ENCODE data around the gene DKKL1. TPM values are rescaled to one million over a fixed set of nuclear protein-coding genes. Genes with fewer than 3 reads are reported as not detected.

Gene DKKL1
- total and polyA plus RNA-seq, 2 of the 4 experiments (the other 2 are of a cell fraction) = 0.67 TPM; not detected in 1

GRCh38 chr19:49413348-49413747, 49.7 kb downstream of the DKKL1 start:
- peak; percentile 31 for DNase-seq
- Histone ChIP-seq H3K27ac (ENCODE audit: insufficient read depth, low read length) (no peak overlapping the region), H4K20me1 (ENCODE audit: insufficient read depth, low read length) (no peaks in the 10 kb centered on the region), H3K4me1 (ENCODE audit: control insufficient read depth, insufficient read depth, low read length) (no peaks in the 10 kb centered on the region), H3K18ac (ENCODE audit: low read depth, low read length) (no peak overlapping the region), H3K9me3 (ENCODE audit: control insufficient read depth, insufficient read depth, low read length) (no peaks in the 10 kb centered on the region), H2BK20ac (ENCODE audit: low read depth, low read length) (no peak overlapping the region), H4K91ac (ENCODE audit: insufficient read depth, low read depth, low read length) (no peak overlapping the region), H3K36me3 (ENCODE audit: control insufficient read depth, insufficient read depth, low read length) (no peaks in the 10 kb centered on the region), H2BK120ac (ENCODE audit: low read depth, low read length) (no peak overlapping the region), H4K8ac (ENCODE audit: low read depth in 2 of 2, low read length in 2 of 2) (no peak overlapping the region), H2BK5ac (ENCODE audit: low read depth, low read length, poor library complexity, severe bottlenecking) (no peak overlapping the region), H3K56ac (ENCODE audit: extremely low read depth, insufficient read depth, low read length) (no peak overlapping the region), H3K79me1 (ENCODE audit: low read depth in 1 of 2, low read length in 2 of 2) (no peaks in the 10 kb centered on the region), H3K9ac (ENCODE audit: low read depth, low read length) (no peak overlapping the region), H2AK9ac (replicated peaks; ENCODE audit: low read depth, low read length, poor library complexity) (no peak overlapping the region), H3K4ac (ENCODE audit: low read depth, low read length) (no peak overlapping the region), H3K4me3 (ENCODE audit: insufficient read depth, low read depth, low read length) (no peak overlapping the region), H2AFZ (replicated peaks; ENCODE audit: low read length, poor library complexity) (no peak overlapping the region), H3K14ac (replicated peaks; ENCODE audit: low read depth, low read length) (no peak overlapping the region), H3K9me1 (ENCODE audit: insufficient read depth, low read length) (no peaks in the 10 kb centered on the region), H3K23ac (ENCODE audit: low read depth, low read length) (peak overlapping the region; percentile 24; the same call in 1 of the 2 replicates), H3K4me2 (ENCODE audit: low read depth, low read length) (no peak overlapping the region), H2BK15ac (ENCODE audit: low read depth, low read length) (no peak overlapping the region), H2AK5ac (ENCODE audit: low read depth, low read length) (no peak overlapping the region), H4K5ac (ENCODE audit: low read depth, low read length) (no peak overlapping the region), H3K27me3 (ENCODE audit: control insufficient read depth, insufficient read depth, low read length) (peaks cover 61% of the 10 kb centered on the region)
- dilution Hi-C loops (cut with HindIII; ENCODE audit: low sequenced_read_pairs, unreplicated experiment) = no loop called here
- 60% methylated on average over 4 of the region's 9 CpGs; no CpG with 5 or more reads in 1 of the 2 experiments for WGBS, 2 experiments (ENCODE audit: extremely low coverage in 2 of 2, insufficient read length in 1 of 2)
- no TSS peak for BruUV-seq (replicated peaks)
- TF ChIP-seq POLR2A (IDR thresholded peaks at IDR 0.05; ENCODE audit: low read depth, low read length) (no peak), MXI1 (IDR thresholded peaks at IDR 0.05; ENCODE audit: borderline replicate concordance, low read depth, low read length) (no peak), NFE2L2 (IDR thresholded peaks at IDR 0.05; ENCODE audit: low read depth, low read length) (no peak), ELK1 (IDR thresholded peaks at IDR 0.05; ENCODE audit: borderline replicate concordance, low read depth, low read length) (no peak), USF2 (IDR thresholded peaks at IDR 0.05; ENCODE audit: low read depth, low read length) (no peak), CEBPB (IDR thresholded peaks at IDR 0.05; ENCODE audit: low read depth, low read length) (no peak), MAFK (IDR thresholded peaks at IDR 0.05; ENCODE audit: low read depth, low read length) (no peak), RCOR1 (IDR thresholded peaks at IDR 0.05; ENCODE audit: insufficient replicate concordance, low read length) (no peak), RFX5 (IDR thresholded peaks at IDR 0.05; ENCODE audit: low read depth, low read length) (no peak), FOS (IDR thresholded peaks at IDR 0.05; ENCODE audit: low read depth, low read length) (no peak), RAD21 (IDR thresholded peaks at IDR 0.05; ENCODE audit: low read length) (no peak)
- intact Hi-C loops (cut with micrococcal nuclease) = no loop called here
- CTCF ChIA-PET = no interaction called here
- ATAC-seq (ENCODE audit: low read depth) = peak; percentile 37; the same call in 1 of the 2 replicates
- POLR2A ChIA-PET (ENCODE audit: unreplicated experiment) = no interaction called here
- in situ Hi-C loops (cut with MboI; ENCODE audit: low sequenced_read_pairs) = no loop called here
